H1 (cell line): ENCODE measurements around the gene CEP70. TPM values are rescaled to one million over a fixed set of nuclear protein-coding genes. Genes with fewer than 3 reads are reported as not detected.

Experiments used
- CTCF ChIA-PET: fragments of 300-600 bp; sonication (Branson Sonifier 250); formaldehyde crosslinking; loops from one replicate; lab custom pipeline; 2021; ENCODE audit not compliant: partially characterized antibody; lab: Charles Lee
- POLR2A ChIA-PET: fragments of 300-600 bp; sonication (Branson Sonifier 250); formaldehyde crosslinking; loops from one replicate; lab custom pipeline; 2021; ENCODE audit warnings: inconsistent platforms; ENCODE audit not compliant: partially characterized antibody; lab: Charles Lee
- DNase-seq, 2 experiments: peaks; one replicate each; pipeline versions ENCODE4 v3.0.0 to v3.0.0-alpha.2; 2010 to 2022; ENCODE audit warnings: low spot score in 2 of 2, low read depth in 1 of 2, mixed read lengths in 1 of 2
- FAIRE-seq: peaks from 2 replicates; lab custom pipeline; 2011; peaks lifted over from hg19 to GRCh38; lab: Jason Lieb, UNC
- H2AFZ ChIP-seq: 2 replicates; pipeline ENCODE4 v1.8.1; 2012; ENCODE audit warnings: low read length, inconsistent platforms
- H2AK5ac ChIP-seq: 2 replicates; pipeline ENCODE4 v1.6.1; 2013; ENCODE audit warnings: low read depth, low read length
- H2BK120ac ChIP-seq: replicated peaks from 2 replicates; pipeline ENCODE3; 2013; ENCODE audit warnings: low read depth, low read length, inconsistent platforms
- H2BK12ac ChIP-seq: 2 replicates; pipeline ENCODE4 v1.6.1; 2013; ENCODE audit warnings: low read depth, low read length
- H2BK15ac ChIP-seq: 2 replicates; pipeline ENCODE4 v1.6.1; 2013; ENCODE audit warnings: low read length
- H2BK20ac ChIP-seq: 2 replicates; pipeline ENCODE4 v1.6.1; 2013; ENCODE audit warnings: low read length
- H2BK5ac ChIP-seq: 2 replicates; pipeline ENCODE4 v1.6.1; 2013; ENCODE audit warnings: low read depth, low read length
- H3K14ac ChIP-seq: 2 replicates; pipeline ENCODE4 v1.6.1; 2013; ENCODE audit warnings: inconsistent platforms; ENCODE audit not compliant: insufficient read length
- H3K18ac ChIP-seq: 2 replicates; pipeline ENCODE4 v1.6.1; 2013; ENCODE audit warnings: low read length; ENCODE audit errors: extremely low read depth
- H3K23ac ChIP-seq: 2 replicates; pipeline ENCODE4 v1.6.1; 2013; ENCODE audit warnings: inconsistent platforms; ENCODE audit not compliant: insufficient read length
- H3K23me2 ChIP-seq: 2 replicates; pipeline ENCODE4 v1.6.1; 2013; ENCODE audit warnings: low read depth, low read length
- H3K27ac ChIP-seq: 2 replicates; pipeline ENCODE4 v1.6.1; 2011; ENCODE audit warnings: low read depth, low read length, inconsistent platforms
- H3K27me3 ChIP-seq, 4 experiments: replicated peaks in 1 of 4; 1 replicate in 1 of 4; 2 replicates in 3 of 4; pipeline versions ENCODE4 v1.6.1 to v1.8.1; 2011 to 2013; ENCODE audit warnings: low read length in 3 of 4, mild to moderate bottlenecking in 3 of 4, inconsistent platforms in 2 of 4, mixed read lengths in 2 of 4, moderate library complexity in 1 of 4; ENCODE audit not compliant: control insufficient read depth in 3 of 4, insufficient read depth in 3 of 4; ENCODE audit errors: extremely low read depth in 1 of 4
- H3K36me3 ChIP-seq, 4 experiments: 2 replicates each; pipeline versions ENCODE4 v1.6.1 to v1.8.1; 2011 to 2013; ENCODE audit warnings: mild to moderate bottlenecking in 4 of 4, low read length in 3 of 4, moderate library complexity in 2 of 4, control low read depth in 1 of 4, inconsistent platforms in 1 of 4; ENCODE audit not compliant: insufficient read depth in 4 of 4, control insufficient read depth in 2 of 4
- H3K4ac ChIP-seq: replicated peaks from 2 replicates; pipeline ENCODE3; 2013; ENCODE audit warnings: low read length, low read depth, mixed read lengths, inconsistent platforms; ENCODE audit not compliant: insufficient read length
- H3K4me1 ChIP-seq, 4 experiments: replicated peaks in 1 of 4; 1 replicate in 1 of 4; 2 replicates in 3 of 4; pipeline versions ENCODE4 v1.6.1 to v1.8.1; 2011 to 2013; ENCODE audit warnings: low read length in 3 of 4, inconsistent platforms in 2 of 4, mixed read lengths in 1 of 4; ENCODE audit not compliant: insufficient read depth in 4 of 4, control insufficient read depth in 3 of 4
- H3K4me2 ChIP-seq, 2 experiments: 2 replicates each; pipeline versions ENCODE4 v1.6.1 to v1.8.1; 2011 to 2013; ENCODE audit warnings: low read depth in 2 of 2, low read length in 2 of 2, control low read depth in 1 of 2, inconsistent platforms in 1 of 2, mild to moderate bottlenecking in 1 of 2; ENCODE audit not compliant: insufficient read depth in 1 of 2
- H3K4me3 ChIP-seq, 4 experiments: fragments of 200-600, 300-600 bp in 1 of 4; sonication (generic), shearing (Covaris generic), sonication (Bioruptor Twin) in 1 of 4; 2 replicates each; pipeline versions ENCODE4 v1.5.1 to v1.8.1; 2011 to 2016; ENCODE audit warnings: low read length in 4 of 4, low read depth in 3 of 4, control low read depth in 2 of 4, inconsistent platforms in 2 of 4, mild to moderate bottlenecking in 2 of 4, mixed read lengths in 1 of 4, moderate library complexity in 1 of 4; ENCODE audit not compliant: insufficient read depth in 2 of 4; ENCODE audit errors: extremely low read depth in 1 of 4
- H3K56ac ChIP-seq: replicated peaks from 2 replicates; pipeline ENCODE3; 2013; ENCODE audit warnings: low read depth, mild to moderate bottlenecking, mixed read lengths, low read length, inconsistent platforms; ENCODE audit not compliant: insufficient read length
- H3K79me1 ChIP-seq: 2 replicates; pipeline ENCODE4 v1.6.1; 2013; ENCODE audit warnings: low read depth, low read length, control low read depth
- H3K79me2 ChIP-seq, 2 experiments: 2 replicates each; pipeline versions ENCODE4 v1.6.1 to v1.8.1; 2012 to 2013; ENCODE audit warnings: low read length in 2 of 2, mild to moderate bottlenecking in 2 of 2, inconsistent platforms in 1 of 2; ENCODE audit not compliant: insufficient read depth in 2 of 2, control insufficient read depth in 1 of 2
- H3K9ac ChIP-seq, 4 experiments: replicated peaks in 1 of 4; 1 replicate in 1 of 4; 2 replicates in 3 of 4; pipeline versions ENCODE4 v1.6.1 to v1.8.1; 2011 to 2013; ENCODE audit warnings: low read depth in 3 of 4, low read length in 3 of 4, control low read depth in 2 of 4, mild to moderate bottlenecking in 2 of 4, moderate library complexity in 2 of 4, inconsistent platforms in 1 of 4; ENCODE audit errors: extremely low read depth in 1 of 4
- H3K9me3 ChIP-seq, 2 experiments: 2 replicates each; pipeline versions ENCODE4 v1.6.1 to v1.8.1; 2012 to 2013; ENCODE audit warnings: mild to moderate bottlenecking in 2 of 2, moderate library complexity in 2 of 2, control low read depth in 1 of 2, inconsistent platforms in 1 of 2, low read depth in 1 of 2, low read length in 1 of 2, mixed read lengths in 1 of 2; ENCODE audit not compliant: insufficient read depth in 2 of 2
- H4K20me1 ChIP-seq, 2 experiments: replicated peaks in 1 of 2; 2 replicates each; pipeline versions ENCODE3 to v1.8.1; 2011 to 2013; ENCODE audit warnings: inconsistent platforms in 2 of 2, low read length in 2 of 2, mild to moderate bottlenecking in 1 of 2; ENCODE audit not compliant: insufficient read depth in 2 of 2, control insufficient read depth in 1 of 2
- H4K5ac ChIP-seq: 2 replicates; pipeline ENCODE4 v1.6.1; 2013; ENCODE audit warnings: low read length, low read depth, mixed read lengths, inconsistent platforms; ENCODE audit not compliant: insufficient read length
- H4K8ac ChIP-seq: 2 replicates; pipeline ENCODE4 v1.8.0; 2013; ENCODE audit warnings: mild to moderate bottlenecking, moderate library complexity, low read length, inconsistent platforms; ENCODE audit not compliant: insufficient read depth; ENCODE audit errors: extremely low read depth
- H4K91ac ChIP-seq: replicated peaks from 2 replicates; pipeline ENCODE3; 2013; ENCODE audit warnings: low read length, mixed read lengths, inconsistent platforms; ENCODE audit not compliant: insufficient read length
- ASH2L ChIP-seq: fragments of 200-600, 300-600 bp; sonication (generic); IDR thresholded peaks from one replicate; pipeline ENCODE4 v1.7.1; 2017; ENCODE audit warnings: low read length
- KDM5A ChIP-seq: fragments of 200-600 bp; IDR thresholded peaks from 2 replicates; pipeline ENCODE4 v1.7.1; 2012; ENCODE audit warnings: mild to moderate bottlenecking, low read length, inconsistent platforms, mixed read lengths
- MAX ChIP-seq: IDR thresholded peaks from 2 replicates; pipeline ENCODE4 v1.6.1; 2012; ENCODE audit warnings: inconsistent platforms
- NANOG ChIP-seq: IDR thresholded peaks from 2 replicates; pipeline ENCODE4 v1.6.1; 2011; ENCODE audit warnings: low read length, low read depth, mild to moderate bottlenecking, inconsistent platforms; ENCODE audit not compliant: insufficient read depth, poor library complexity, severe bottlenecking
- RAD21 ChIP-seq, 2 experiments: IDR thresholded peaks in 1 of 2; conservative IDR thresholded peaks in 1 of 2; 2 replicates each; pipeline ENCODE4 v1.6.1; 2011; ENCODE audit warnings: low read depth in 2 of 2, low read length in 2 of 2, improper control_type of control experiment in 1 of 2, inconsistent platforms in 1 of 2, mild to moderate bottlenecking in 1 of 2, moderate library complexity in 1 of 2
- RFX5 ChIP-seq: IDR thresholded peaks from 2 replicates; pipeline ENCODE4 v1.6.1; 2011; ENCODE audit warnings: low read depth, low read length, improper control_type of control experiment, borderline replicate concordance
- RXRA ChIP-seq: IDR thresholded peaks from 2 replicates; pipeline ENCODE4 v1.6.1; 2011; ENCODE audit warnings: low read depth, mild to moderate bottlenecking, low read length, moderate library complexity; ENCODE audit not compliant: insufficient read depth
- TBP ChIP-seq: IDR thresholded peaks from 2 replicates; pipeline ENCODE4 v1.6.1; 2011; ENCODE audit warnings: low read depth, low read length, improper control_type of control experiment
- TEAD4 ChIP-seq: IDR thresholded peaks from 2 replicates; pipeline ENCODE4 v1.6.1; 2012; ENCODE audit warnings: low read depth, low read length, inconsistent platforms, mixed read lengths
- WGBS, 2 experiments: shearing (Covaris generic) in 1 of 2; methylation state at CpG; one replicate each; pipeline versions ENCODE4 v1.1.6 to v1.1.7; 2013 to 2015; ENCODE audit warnings: low lambda C conversion rate in 2 of 2, mixed read lengths in 2 of 2, inconsistent platforms in 1 of 2, low coverage in 1 of 2, missing lambda C conversion rate in 1 of 2; ENCODE audit not compliant: insufficient replicate concordance in 2 of 2, insufficient coverage in 1 of 2, insufficient read length in 1 of 2; ENCODE audit errors: extremely low coverage in 1 of 2, missing lambda C conversion rate in 1 of 2; 5-methylcytosine and 5-hydroxymethylcytosine counted together
- polyA plus RNA-seq, 7 experiments: library from polyadenylated mRNA; depleted of rRNA in 3 of 7; stranded (reverse) in 5 of 7; unstranded in 2 of 7; fragments of >200 nt in 5 of 7; fragments of 200-250 nt in 2 of 7; gene quantifications; 1 replicate in 5 of 7; 2 replicates in 1 of 7; 4 replicates in 1 of 7; pipeline versions ENCODE4 v1.2.1 to v1.2.3, GENCODE V29; 2011 to 2013; ENCODE audit warnings: missing spikeins in 2 of 7, mixed read lengths in 2 of 7
- total RNA-seq: library from RNA; stranded (reverse); fragmentation: NEBNext Ultra II Directional; extraction: Animal tissue kit (Norgen Biotek cat#: 25700); gene quantifications from 2 replicates; pipeline ENCODE4 v1.2.1, GENCODE V29; 2021
- TF ChIP-seq, protein P1 (sequence below): IDR thresholded peaks from 2 replicates; pipeline ENCODE4 v1.6.1; 2011; ENCODE audit warnings: low read depth, mild to moderate bottlenecking, low read length; ENCODE audit not compliant: insufficient read depth

The CEP70 gene
- total and polyA plus RNA-seq, 2 of the 8 experiments (the other 6 are each of a cell fraction or from before 2014, with no cell fraction given), result 3.9 to 26.2 TPM

DNA sequence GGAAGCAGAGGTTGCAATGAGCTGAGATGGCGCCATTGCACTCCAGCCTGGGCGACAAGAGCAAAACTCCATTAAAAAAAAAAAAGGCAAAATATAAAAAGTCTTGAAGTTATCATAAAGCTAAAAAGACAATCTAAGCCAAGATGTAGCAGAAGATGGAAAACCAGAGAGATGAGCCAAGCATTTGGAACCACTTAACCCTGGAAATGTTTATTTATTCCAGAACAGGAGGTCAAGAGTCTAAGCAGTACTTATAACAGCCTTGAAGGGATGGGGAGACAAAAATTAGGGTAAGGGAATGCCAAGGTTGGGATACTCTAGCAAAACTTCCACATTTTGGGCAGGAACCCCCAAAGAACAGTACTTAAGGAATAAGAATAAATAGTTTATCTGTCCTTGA lies 44.6 kb upstream of the CEP70 start:
- DNase-seq, result no peak
- ChIA-PET POLR2A (no interaction called here), CTCF (no interaction called here)
- no peak overlapping the region for H2AK5ac ChIP-seq
- peaks cover 1 to 13% of the 10 kb centered on the region in 2 experiments for H3K9me3 ChIP-seq
- no peak overlapping the region for H3K56ac ChIP-seq
- no peaks in the 10 kb centered on the region for H3K36me3 ChIP-seq
- no peak overlapping the region for H3K4me2 ChIP-seq
- H3K14ac ChIP-seq, result no peak overlapping the region
- no peaks in the 10 kb centered on the region for H3K79me1 ChIP-seq
- no peaks in the 10 kb centered on the region for H3K27me3 ChIP-seq
- FAIRE-seq, result no peak
- no peak overlapping the region for H2BK120ac ChIP-seq
- H3K4me3 ChIP-seq, result no peak overlapping the region
- no peak overlapping the region for H2BK15ac ChIP-seq
- H2BK5ac ChIP-seq, result no peak overlapping the region
- no peak overlapping the region for H2BK20ac ChIP-seq
- no peaks in the 10 kb centered on the region for H3K79me2 ChIP-seq
- H3K23ac ChIP-seq, result no peak overlapping the region
- TF ChIP-seq NANOG (no peak), RFX5 (no peak), TEAD4 (no peak), MAX (no peak), KDM5A (no peak), ASH2L (no peak), RXRA (no peak), TBP (no peak), RAD21 (IDR thresholded peaks at IDR 0.05 in 1 of 2, conservative IDR thresholded peaks at IDR 0.05 in 1 of 2; ENCODE audit: low read depth in 2 of 2, low read length in 2 of 2) (no peak)
- TF ChIP-seq, protein P1, sequence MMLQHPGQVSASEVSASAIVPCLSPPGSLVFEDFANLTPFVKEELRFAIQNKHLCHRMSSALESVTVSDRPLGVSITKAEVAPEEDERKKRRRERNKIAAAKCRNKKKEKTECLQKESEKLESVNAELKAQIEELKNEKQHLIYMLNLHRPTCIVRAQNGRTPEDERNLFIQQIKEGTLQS, result no peak
- no peak overlapping the region for H4K91ac ChIP-seq
- no peak overlapping the region for H2BK12ac ChIP-seq
- H3K9ac ChIP-seq, result no peak overlapping the region
- no CpG with 5 or more reads among the region's 2 CpGs for WGBS, 2 experiments
- no peak overlapping the region for H2AFZ ChIP-seq
- no peak overlapping the region for H3K4ac ChIP-seq
- H3K18ac ChIP-seq, result no peak overlapping the region
- H3K27ac ChIP-seq, result no peak overlapping the region
- no peaks in the 10 kb centered on the region for H3K4me1 ChIP-seq
- no peaks in the 10 kb centered on the region for H4K20me1 ChIP-seq
- H3K23me2 ChIP-seq, result no peaks in the 10 kb centered on the region
- no peak overlapping the region for H4K5ac ChIP-seq
- H4K8ac ChIP-seq, result no peak overlapping the region
